Spleen (tissue), 7 donors: ENCODE measurements around the gene CAMKK1.

Experiments
- POLR2A ChIP-seq, 3 donors: fragments of 450-650 bp; IDR thresholded peaks; one replicate each; pipeline ENCODE4 v1.5.1; 2017; ENCODE audit warnings: antibody characterized with exemption in 3 of 3, mild to moderate bottlenecking in 1 of 3
- POLR2AphosphoS5 ChIP-seq, 3 donors: sonication (generic); formaldehyde crosslinking; IDR thresholded peaks; one replicate each; pipeline ENCODE4 v1.5.1; 2017; ENCODE audit warnings: antibody characterized with exemption in 3 of 3
- TF ChIP-seq, protein P1 (sequence below), 11 experiments: fragments of 200-600 bp in 7 of 11; fragments of 450-650 bp in 4 of 11; sonication (generic) in 4 of 11; IDR thresholded peaks in 8 of 11; conservative IDR thresholded peaks in 3 of 11; 1 replicate in 7 of 11; 2 replicates in 4 of 11; pipeline versions ENCODE4 v1.4.0 to v1.8.0; 2016 to 2021; ENCODE audit warnings: antibody characterized with exemption in 11 of 11, inconsistent platforms in 4 of 11, mild to moderate bottlenecking in 1 of 11
- donor health status: DM: no; HTN: no; CAD: no; lungs with moderate emphysema.
- donor health status: DM: no; HTN: no; CAD: no.
- donor health status: DM: no; HTN: no; CAD: no.

DNA sequence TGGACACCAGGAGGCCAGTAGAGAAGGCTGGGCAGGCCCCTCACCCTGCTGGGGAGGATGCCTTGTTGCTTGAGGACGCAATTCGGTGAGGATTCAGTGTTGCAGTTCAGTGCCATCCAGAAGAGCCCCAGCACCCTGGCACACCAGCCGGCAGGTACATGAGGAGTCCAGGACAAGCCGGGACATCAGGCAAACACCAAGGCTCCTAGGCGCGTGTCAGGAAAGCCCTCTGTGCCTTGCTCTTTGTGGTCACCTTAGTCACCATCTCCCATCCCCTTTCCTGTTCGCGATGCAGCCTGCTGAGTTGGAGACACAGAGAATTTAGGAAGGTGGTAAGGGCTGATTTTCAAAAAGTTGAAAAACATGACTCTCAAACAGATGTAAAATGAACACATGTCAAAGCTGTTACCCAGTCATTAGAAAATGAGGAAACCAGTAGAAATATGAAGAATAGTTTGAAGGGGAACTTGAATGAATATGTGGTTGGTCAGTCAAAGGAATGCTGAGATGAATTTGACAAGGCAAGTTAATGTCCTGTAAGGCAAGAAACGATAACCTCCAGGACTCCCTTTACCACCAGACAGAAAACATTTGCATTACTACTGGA lies 44.5 kb downstream of the CAMKK1 start:
- TF ChIP-seq POLR2AphosphoS5 (IDR thresholded peaks at IDR 0.05) (no peak), POLR2A (IDR thresholded peaks at IDR 0.05) (no peak)
- TF ChIP-seq, protein P1, sequence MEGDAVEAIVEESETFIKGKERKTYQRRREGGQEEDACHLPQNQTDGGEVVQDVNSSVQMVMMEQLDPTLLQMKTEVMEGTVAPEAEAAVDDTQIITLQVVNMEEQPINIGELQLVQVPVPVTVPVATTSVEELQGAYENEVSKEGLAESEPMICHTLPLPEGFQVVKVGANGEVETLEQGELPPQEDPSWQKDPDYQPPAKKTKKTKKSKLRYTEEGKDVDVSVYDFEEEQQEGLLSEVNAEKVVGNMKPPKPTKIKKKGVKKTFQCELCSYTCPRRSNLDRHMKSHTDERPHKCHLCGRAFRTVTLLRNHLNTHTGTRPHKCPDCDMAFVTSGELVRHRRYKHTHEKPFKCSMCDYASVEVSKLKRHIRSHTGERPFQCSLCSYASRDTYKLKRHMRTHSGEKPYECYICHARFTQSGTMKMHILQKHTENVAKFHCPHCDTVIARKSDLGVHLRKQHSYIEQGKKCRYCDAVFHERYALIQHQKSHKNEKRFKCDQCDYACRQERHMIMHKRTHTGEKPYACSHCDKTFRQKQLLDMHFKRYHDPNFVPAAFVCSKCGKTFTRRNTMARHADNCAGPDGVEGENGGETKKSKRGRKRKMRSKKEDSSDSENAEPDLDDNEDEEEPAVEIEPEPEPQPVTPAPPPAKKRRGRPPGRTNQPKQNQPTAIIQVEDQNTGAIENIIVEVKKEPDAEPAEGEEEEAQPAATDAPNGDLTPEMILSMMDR (IDR thresholded peaks at IDR 0.05 in 8 of 11, conservative IDR thresholded peaks at IDR 0.05 in 3 of 11) = no peak
